ENCODE data around the gene B4GALNT2. TPM values are rescaled to one million over a fixed set of nuclear protein-coding genes. Genes with fewer than 3 reads are reported as not detected.

B4GALNT2 gene
- total RNA-seq, 1 donor from 2014 or later: not detected

GRCh38 chr17:49191917-49192741, 59.6 kb downstream of the B4GALNT2 start:
- H3K36me3 Mint-ChIP-seq (ENCODE audit: low read depth): peaks cover 2% of the 10 kb centered on the region
- peak overlapping the region; percentile 93 for H3K27ac Mint-ChIP-seq (ENCODE audit: unreplicated experiment)
- peak; percentile 50 for TF ChIP-seq CTCF (conservative IDR thresholded peaks at IDR 0.05)
- peak; percentile 99 for DNase-seq (ENCODE audit: low read depth, low spot score)
- peak overlapping the region; percentile 98 for H3K4me3 Mint-ChIP-seq
- peaks cover 29% of the 10 kb centered on the region for H3K27me3 Mint-ChIP-seq (ENCODE audit: low read depth)
- no peaks in the 10 kb centered on the region for H3K9me3 Mint-ChIP-seq
- peaks cover 32% of the 10 kb centered on the region for H3K4me1 Mint-ChIP-seq

- peak overlapping the region; percentile 95 for H3K27ac Mint-ChIP-seq (ENCODE audit: unreplicated experiment)
- no peaks in the 10 kb centered on the region for H3K9me3 Mint-ChIP-seq
- DNase-seq (ENCODE audit: low read depth, low spot score): peak; percentile 21
- H3K27me3 Mint-ChIP-seq (ENCODE audit: low read depth): peaks cover 29% of the 10 kb centered on the region
- H3K4me3 Mint-ChIP-seq: peak overlapping the region; percentile 98
- H3K36me3 Mint-ChIP-seq (ENCODE audit: low read depth): peaks cover 2% of the 10 kb centered on the region
- peak; percentile 4 for TF ChIP-seq CTCF (conservative IDR thresholded peaks at IDR 0.05)
- peaks cover 32% of the 10 kb centered on the region for H3K4me1 Mint-ChIP-seq
Observed at GRCh38 chr17:49193513-49194296, 61.1 kb downstream of the B4GALNT2 start.

- Mint-ChIP-seq H3K36me3 (ENCODE audit: low read depth) (peaks cover 2% of the 10 kb centered on the region), H3K4me1 (peaks cover 32% of the 10 kb centered on the region), H3K4me3 (peak overlapping the region; percentile 98), H3K27me3 (ENCODE audit: low read depth) (peaks cover 29% of the 10 kb centered on the region), H3K9me3 (no peaks in the 10 kb centered on the region), H3K27ac (ENCODE audit: unreplicated experiment) (no peak overlapping the region)
- no peak for DNase-seq (ENCODE audit: low read depth, low spot score)
- no peak for TF ChIP-seq CTCF (conservative IDR thresholded peaks at IDR 0.05)
Observed at GRCh38 chr17:49194297-49194607, 61.7 kb downstream of the B4GALNT2 start.

- Mint-ChIP-seq H3K4me1 (peaks cover 30% of the 10 kb centered on the region), H3K36me3 (ENCODE audit: low read depth) (peaks cover 2% of the 10 kb centered on the region), H3K4me3 (peak overlapping the region; percentile 10), H3K27ac (ENCODE audit: unreplicated experiment) (no peak overlapping the region), H3K27me3 (ENCODE audit: low read depth) (peaks cover 22% of the 10 kb centered on the region), H3K9me3 (no peaks in the 10 kb centered on the region)
- DNase-seq (ENCODE audit: low read depth, low spot score): no peak
- no peak for TF ChIP-seq CTCF (conservative IDR thresholded peaks at IDR 0.05)
Observed at GRCh38 chr17:49195751-49196150, 63.2 kb downstream of the B4GALNT2 start.

- Mint-ChIP-seq H3K4me1 (peaks cover 25% of the 10 kb centered on the region), H3K27me3 (ENCODE audit: low read depth) (peaks cover 22% of the 10 kb centered on the region), H3K9me3 (no peaks in the 10 kb centered on the region), H3K36me3 (ENCODE audit: low read depth) (peaks cover 2% of the 10 kb centered on the region), H3K4me3 (no peak overlapping the region), H3K27ac (ENCODE audit: unreplicated experiment) (no peak overlapping the region)
- no peak for TF ChIP-seq CTCF (conservative IDR thresholded peaks at IDR 0.05)
- no peak for DNase-seq (ENCODE audit: low read depth, low spot score)
Observed at GRCh38 chr17:49196520-49196919, 64.0 kb downstream of the B4GALNT2 start.
